HG02981 (cell line): ENCODE data around the gene ARMC12.
A peak's percentile ranks its signal among the peaks of the same experiment; 100 is the strongest.

Experiments used
- ATAC-seq: cut with Tn5 transposase; IDR thresholded peaks from one replicate; pipeline ENCODE4 v1.9.1; 2021; ENCODE audit warnings: mild to moderate bottlenecking, moderate library complexity; ENCODE audit not compliant: unreplicated experiment

Gene ARMC12

DNA sequence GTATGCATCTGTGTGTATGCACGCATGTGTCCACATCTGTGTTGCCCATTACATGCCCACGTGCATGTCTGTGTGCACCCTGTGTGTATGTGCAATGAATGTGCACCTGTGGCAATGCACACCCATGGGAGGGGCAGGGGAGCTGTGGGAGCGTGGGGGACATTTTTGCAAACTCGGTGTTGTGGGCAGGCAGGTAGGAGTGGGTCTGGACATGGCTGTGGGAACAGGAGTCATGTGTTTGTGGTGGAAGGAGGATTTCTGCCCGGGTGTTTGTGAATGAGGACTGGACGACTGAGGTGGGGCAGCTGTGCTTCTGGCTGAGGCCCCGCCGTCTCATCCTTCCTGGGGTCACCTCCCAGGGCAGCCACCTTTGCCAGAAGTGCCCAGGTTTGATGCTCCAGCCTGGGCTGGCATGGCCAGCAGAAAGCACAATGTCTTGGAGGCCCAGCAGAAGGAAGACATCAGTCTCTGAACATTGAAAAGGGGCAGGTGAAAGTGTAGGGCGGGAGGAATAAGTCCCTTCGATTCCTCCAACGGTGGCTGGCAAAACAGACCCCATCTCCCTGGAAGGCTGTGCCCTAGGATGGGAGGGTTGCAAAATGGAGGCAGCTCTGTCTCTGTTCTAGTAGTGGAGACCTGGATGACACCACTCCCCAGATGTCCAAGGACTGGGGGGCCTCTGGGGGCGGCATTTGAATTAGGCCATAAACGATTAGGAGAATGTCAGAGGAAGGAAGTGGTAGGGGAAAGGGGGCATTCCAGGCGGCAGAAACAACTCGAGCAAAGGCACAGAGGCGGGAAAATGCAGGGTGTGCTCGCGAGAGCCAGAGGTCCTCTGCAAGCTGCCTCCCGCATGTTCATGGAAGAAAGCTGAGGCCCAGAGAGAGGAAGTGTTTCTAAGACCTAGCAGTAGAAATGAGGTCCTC lies 19.1 kb upstream of the ARMC12 start:
- no peak for ATAC-seq

DNA sequence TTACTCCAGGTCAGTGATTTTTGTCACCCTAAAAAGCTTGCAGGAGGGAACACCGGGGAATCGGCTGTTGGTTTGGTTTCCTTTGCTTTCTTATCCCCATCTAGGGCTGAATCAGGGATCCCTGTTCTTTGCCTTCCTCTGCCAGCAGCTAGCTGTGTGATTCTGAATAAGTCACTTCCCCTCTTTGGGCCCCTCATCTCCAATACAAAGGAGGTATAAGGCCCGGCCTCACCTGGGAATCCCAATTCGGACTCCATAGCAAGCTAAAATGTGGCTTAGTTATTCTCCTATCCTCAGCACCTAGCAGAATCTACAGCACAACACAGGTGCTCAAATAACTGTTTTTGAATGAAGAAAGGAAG lies 18.5 kb upstream of the ARMC12 start:
- ATAC-seq, result no peak

DNA sequence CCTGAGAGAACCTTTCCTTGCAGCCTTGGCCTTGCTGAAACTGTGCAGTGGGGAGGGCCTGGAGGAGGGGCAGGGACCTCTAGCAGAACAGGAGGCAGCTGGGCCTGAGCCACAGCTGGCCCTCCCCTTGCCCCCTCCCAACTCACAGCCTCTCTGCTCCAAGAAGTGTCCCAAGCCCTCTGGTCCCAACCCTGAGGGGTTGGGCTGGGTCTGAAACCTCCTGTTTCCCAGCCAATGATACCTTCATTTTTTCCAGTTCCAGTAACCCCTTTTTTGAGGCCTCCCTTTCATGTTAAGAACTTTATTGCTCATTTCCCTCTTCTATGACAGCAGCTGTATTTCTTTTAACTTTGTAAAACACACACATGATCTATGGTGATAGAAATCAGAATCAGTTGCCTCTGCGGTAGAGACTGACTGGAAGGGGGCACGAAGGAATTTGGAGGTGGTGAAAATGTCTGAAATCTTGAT lies 17.9 kb upstream of the ARMC12 start:
- no peak for ATAC-seq

DNA sequence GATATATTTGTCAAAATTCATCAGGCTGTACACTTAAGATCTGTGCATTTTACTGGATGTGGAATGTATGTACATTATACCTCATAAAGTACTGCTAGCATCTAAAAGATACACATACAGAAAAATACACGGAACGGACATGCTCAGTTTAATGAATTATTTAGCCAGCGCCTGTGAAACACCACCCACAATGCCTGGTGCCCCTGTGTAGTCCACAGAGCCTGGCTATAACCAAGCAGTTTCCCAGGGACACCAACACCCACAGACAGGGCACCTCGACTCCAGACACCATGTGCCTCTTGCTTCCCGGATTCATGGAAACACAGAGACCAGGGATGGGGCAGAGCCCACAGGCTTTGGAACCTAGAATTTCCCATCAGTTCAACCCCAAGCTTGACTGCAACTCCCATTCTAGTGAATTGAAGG lies 17.4 kb upstream of the ARMC12 start:
- ATAC-seq, result peak; percentile 39

DNA sequence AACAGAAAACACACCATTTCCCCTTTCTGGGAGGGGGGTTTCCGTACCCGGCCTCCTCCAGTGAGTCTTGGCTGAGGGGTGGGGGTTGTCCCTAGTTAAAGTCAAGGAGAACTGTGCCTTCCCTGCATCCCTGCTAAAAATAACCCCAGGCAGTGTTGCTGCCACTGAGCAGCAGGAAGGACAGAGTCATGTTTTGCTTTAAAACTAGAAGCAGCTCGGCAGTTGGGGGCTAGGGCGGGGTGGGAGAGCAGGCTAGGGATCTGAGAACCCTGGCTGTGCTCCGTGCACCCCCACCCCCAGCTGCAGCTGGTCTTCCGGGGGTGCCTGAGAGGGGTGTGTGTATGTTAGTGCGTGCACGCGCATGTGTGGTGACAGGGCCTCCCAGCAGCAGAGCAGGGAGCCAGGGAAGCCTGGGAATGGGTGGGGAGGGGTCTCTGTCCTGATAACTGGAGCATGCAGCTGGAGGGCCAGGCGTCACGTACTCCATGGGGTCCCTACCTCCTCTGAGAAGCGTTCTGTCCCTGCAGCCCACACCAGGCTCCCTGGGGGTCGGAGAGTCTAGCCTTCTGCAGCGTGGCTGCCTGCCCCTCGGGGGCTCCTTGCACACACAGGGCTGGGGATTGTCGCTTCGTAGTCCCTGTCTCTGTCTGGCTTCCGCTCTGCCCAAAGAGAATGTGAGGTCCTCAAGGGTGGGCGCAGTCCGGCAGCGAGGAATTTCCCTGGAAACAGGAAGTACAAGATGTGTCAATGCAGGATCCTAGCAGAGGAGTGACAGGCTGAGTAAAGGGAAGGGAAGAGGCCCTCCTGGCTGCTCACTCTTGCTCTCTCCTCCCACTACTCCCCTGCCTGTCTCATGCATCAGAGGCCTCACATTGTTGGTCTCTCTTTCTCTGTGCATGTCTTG lies 16.8 kb upstream of the ARMC12 start:
- peak; percentile 49 for ATAC-seq

DNA sequence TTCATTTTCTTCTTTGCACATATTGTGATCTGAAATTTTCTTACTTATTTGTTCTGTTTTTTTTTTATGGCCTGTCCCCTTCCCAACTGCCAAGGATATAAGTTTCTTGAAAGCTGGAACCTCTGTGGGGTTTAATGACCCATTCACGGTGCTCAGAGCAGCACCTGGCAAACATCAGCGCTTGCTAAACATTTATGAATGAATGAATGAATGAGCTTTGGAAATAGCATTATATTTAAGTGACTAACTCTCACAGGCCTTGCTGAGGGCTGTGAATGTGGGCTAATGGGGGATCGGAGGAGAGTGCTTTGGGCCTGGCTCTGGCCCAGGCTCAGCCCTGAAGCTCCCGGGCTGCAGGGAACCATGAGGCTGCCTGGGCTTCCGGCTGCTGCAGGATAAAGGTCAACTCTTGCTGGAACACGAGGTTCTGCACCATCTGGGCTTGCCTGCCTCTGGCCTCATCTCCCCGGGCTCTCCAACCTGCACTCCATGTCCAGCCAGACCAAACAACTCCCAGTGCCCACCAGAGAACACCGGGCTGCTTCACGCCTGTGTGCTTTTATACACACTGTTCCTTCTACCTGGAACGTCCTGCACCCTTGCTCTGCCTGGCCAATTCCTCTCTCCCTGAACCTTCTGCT lies 14.6 kb upstream of the ARMC12 start:
- no peak for ATAC-seq

DNA sequence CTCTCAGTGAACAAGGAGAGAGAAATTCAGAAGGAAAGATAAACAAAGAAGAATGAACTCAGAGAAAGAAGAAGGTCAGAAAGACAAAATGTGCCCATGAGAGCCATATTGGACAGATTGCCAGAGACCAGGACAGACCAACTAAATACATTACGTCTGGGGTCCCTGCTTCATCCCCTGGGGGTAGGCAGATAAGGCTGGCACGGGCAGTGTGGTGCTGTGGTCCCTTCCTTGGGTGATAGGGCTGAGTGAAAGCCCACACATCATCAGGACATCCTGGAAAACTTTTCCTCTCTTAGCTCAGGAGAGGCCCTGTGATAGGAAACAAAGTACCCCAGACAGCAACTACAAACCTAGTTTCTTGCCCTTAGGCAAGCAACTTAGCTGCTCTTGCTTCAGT lies 13.2 kb upstream of the ARMC12 start:
- ATAC-seq, result no peak

DNA sequence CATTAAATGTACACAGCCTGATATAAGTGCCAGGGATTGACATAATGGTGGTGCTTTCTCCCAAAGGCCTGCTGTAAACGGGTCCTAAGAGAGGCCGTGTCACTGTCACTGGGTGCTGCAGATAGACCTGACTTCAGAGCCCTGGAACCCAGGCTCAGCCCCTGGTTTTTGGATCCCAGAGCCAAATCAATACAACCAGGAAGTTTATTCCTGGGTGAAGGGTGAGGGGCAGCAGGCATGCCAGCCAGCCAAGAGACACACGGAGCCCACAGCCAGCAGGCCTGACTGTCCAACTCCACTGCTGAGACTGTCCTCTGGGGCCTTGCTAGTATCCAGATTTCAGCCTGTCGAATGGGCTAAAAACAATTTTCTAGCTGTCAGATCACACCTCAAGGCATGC lies 12.8 kb upstream of the ARMC12 start:
- ATAC-seq, result no peak

DNA sequence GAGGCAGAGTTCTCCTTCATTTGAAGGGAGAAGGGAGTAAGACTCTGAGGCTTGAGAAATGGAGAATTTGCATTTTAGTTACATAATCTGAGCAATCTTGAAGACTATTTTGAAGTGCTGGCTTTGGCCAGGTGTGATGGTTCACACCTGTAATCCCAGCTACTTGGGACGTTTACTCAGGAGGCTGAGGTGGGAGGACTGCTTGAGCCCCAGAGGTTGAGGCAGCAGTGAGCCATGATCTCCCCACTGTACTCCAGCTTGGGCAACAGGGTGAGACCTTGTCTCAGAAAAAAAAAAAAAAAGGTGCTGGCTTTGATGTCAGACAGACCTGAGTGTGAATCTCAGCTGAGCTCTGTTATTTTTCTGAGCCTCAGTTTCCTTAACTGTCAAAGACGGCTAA lies 12.4 kb upstream of the ARMC12 start:
- ATAC-seq, result no peak

DNA sequence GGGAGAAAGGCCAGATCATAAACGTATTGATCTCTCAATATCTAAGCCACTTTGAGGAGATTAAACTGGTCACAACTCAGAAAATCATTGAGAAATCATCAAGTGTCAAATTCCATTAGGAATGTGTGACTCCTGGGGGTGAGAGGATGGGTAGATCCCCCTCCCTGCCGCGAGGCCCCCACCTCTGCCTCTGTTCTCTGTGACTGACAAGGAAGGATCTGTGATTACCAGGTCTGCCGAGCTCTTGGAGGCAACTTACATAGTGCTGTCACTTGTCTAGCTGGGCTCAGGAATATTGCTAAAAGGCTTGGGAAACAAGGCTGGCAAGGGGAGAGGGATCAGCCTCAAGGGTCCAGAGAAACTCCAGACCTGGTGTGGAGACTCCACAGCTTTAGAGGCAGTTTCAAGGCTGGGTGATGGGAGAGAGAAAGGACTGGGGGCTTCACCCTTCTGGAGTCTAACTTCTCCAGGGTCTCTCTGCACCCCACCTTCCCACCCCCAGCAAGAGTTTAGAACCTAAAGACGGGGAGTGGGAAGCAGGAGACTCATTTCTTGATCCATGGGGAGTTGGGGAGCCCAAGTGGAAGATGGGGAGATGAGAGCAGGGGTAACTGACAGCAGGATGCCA lies 11.6 kb upstream of the ARMC12 start:
- no peak for ATAC-seq

DNA sequence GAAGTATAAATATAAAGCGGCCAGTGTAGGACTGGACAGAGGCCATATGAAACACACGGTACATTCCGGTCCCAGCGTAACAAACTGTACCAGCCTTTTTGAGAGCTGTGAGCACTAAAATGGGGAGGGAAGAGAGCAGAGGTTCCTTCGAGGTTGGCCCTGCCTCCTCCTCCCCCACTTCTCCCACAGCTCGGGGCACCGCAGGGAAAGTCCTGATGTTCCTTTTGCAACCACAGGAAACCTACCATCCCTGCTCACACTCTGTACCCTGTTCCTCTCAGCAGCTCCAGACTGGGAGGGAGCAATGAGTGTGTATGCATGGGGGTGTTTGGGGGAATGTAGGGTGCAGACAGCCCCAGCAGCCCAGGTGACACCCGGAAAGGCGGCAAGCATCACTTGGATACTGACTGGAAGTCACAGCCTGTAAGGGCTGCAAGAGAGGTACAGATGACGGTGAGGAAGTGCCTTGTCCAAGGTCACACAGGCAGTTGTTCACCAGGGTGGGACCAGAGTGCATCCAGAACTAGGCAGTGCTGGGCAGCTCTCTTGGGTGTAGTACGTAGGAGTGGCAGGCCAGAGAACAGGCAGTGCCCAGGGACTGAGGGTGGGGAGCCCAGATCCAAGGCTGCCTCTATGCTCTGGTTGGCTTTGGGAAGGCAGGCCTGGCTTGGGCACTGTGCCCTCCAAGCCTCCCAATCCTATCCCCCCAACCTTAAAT lies 11.0 kb upstream of the ARMC12 start:
- no peak for ATAC-seq

DNA sequence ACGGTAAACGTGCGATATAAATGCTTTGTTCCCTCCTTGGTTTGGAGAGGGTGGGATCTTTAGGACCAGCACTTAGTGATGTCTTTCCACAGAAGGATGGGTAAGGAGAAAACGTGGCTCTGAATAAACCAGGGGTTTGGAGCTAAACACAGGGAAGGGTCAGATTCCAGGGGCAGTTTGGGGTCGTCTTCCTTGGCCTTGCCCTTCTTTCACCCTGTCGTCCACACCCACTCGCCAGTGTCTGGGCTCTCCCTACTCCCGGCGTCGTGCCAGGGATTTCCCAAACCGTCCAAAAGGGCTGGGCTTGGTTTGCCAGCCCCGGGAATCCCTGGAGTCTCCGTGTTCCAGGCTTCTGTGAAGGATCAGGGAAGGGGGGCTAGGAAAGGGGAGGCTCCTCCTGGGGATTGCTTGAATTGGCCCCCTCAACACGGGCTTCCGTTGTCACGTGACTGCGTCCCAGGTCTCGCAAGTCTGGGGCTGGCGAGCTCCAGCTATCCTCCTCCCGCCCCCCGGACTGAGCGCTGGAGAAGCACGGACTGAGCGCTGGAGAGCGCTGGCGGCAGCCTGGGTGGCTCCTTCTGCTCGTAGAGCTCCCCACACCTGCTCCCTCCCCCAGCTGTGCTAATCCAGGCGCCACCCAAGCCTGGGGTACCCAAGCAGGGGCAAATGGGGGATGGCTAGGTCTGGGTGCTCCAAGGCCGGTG lies 9.4 kb upstream of the ARMC12 start:
- peak; percentile 7 for ATAC-seq

DNA sequence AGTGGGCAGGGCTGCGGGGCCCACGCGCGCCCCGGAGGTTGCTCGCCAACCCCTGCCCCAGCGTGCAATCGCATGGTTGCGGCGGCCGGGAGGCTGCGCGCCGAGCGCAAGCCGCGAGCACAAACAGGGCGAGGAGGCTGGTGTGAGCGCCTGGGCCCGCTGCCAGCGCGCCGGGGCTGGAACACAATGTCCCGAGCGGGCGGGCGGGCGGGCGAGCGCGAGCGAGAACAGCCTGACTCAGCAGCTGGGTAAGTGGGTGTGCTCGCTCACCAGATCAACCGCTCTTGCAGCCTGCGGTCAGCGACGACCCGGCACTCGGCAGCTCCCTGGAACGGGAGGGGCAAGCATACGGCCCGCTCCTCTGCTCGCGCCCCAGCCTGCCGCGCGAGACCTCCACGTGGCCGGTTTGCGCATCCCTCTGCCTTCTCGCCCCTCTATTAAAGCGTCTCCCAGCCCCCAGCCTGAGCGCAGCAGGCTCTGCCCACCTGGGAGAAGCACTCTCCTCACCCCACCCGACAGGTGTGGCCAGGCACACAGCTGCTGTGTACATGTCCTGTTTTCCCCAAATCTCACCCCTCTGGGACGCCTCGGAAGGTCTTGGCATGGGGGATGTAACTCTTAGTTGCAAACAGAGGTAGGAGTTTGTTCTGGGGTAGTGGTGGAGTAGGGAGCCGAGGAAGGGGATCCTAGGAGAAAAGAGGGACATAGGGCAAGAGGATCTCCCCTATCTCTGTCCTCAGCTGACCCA lies 8.7 kb upstream of the ARMC12 start:
- ATAC-seq, result peak; percentile 46

DNA sequence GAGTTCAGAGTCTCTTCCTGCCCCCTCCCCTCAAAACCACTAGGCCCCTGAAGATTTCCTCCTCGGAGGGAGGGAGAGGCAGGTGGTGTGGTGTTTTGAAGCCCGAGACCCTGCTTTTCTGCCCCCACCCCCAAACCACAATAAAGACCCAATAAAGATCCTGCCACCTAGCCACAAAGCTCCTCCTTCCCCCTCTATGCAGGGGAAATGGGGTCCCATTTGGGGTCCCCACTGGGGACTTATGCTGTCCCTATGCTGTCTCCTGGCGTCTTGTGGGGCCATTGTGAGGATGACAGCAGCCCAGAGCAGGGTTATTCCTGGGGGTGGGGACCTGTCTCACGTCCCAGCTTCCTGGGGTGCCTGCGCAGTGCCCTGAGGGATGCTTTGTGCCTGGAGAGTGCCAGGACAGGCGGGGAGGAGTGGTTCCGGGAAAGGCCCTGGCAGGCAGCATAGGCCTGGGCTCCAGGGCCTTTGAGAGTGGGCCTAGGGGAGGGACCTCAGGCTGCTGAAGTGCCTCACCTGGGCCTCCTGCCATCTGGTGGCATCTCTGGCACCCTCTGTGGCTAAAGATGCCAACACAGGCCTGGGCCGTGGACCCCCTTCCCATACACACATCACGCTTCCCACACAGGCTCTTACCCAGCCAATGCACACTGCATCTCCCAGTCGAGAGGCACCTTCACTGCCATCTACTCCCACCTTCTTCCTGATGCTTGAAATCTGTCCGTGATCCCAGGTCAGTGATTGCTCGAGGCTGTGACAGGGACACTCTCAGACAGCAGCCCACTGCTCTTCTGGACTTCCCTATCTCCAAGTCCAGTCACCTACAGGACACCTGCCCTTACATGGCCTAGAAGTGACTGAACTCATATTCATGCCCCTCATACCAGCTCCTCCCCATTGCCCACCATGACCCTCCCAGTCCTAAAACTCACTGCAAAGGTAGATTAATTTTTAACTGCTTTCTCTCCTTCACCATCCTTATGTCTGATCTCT lies 7.9 kb upstream of the ARMC12 start:
- no peak for ATAC-seq

DNA sequence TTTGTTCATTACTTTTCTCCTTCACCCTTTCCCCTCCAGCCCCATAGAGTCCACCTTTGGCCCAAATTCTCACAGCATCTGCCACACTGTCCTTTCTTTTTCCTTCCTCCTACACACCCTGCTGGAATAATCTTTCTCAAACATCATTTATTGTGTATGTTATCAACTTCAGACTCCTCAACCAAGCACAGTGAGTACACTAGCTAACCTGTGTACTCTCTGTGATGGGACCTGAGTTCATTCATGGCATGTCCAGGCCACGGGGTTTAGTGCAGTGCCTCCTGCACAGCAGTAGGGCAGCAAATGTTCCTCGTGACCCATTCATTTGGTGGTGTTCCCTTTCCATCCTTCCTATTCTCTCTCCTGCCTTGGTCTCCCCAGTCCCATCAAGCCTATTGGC lies 7.1 kb upstream of the ARMC12 start:
- no peak for ATAC-seq

DNA sequence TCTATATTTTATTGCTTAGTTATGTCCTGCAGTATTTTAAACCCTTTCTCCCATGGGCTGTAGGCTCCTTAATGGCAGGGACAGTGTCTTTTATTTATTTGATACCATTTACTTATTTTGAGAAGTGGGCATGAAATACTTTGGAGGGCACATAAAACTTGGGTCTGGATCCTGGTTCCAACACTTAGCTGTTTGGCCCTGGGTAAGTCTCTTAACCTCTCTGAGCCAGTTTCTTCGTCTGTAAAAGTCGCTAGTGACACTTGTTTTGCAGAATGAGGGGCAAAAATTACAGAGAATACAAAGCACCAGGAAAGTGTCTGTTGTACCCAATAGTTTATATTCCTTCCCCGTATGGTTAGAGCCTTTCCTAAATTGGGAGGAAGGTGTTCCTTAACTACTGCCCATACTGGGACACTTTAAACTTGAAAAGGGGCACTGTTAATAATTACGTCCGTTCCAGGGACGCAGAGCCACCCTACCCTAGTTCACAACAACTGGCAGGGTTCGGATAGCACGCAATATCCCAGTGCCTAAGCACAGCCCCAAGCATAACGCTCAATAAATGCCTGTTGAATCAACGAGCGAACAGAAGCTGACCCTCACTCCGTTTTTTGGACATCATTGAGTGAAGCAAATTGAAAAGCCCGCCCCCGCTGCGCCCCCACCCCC lies 6.0 kb upstream of the ARMC12 start:
- no peak for ATAC-seq

DNA sequence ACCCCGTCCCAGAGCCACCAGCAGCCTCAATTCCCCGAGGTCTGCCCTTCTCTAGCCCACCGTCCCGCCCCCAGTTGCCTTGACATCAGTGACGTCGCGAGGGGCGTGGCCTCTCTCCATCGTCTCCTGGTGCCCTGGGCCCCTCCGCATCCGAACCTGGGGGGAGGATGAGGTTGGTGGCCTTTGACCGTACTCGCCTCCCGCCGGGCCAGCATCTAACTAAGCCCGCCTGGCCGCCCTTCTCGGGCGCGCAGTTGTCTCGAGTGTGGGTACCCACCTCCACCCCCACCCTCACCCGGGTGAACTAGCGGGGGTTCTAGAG lies 5.5 kb upstream of the ARMC12 start:
- ATAC-seq, result peak; percentile 35
